ENCODE measurements around the gene ARFIP2.
"Not testable (repeated sequence)": the region's sequence is repeated elsewhere in the genome, so short reads cannot be mapped to it uniquely, and the experiment has no call there.

ARFIP2 gene, protein sequence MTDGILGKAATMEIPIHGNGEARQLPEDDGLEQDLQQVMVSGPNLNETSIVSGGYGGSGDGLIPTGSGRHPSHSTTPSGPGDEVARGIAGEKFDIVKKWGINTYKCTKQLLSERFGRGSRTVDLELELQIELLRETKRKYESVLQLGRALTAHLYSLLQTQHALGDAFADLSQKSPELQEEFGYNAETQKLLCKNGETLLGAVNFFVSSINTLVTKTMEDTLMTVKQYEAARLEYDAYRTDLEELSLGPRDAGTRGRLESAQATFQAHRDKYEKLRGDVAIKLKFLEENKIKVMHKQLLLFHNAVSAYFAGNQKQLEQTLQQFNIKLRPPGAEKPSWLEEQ

DNA sequence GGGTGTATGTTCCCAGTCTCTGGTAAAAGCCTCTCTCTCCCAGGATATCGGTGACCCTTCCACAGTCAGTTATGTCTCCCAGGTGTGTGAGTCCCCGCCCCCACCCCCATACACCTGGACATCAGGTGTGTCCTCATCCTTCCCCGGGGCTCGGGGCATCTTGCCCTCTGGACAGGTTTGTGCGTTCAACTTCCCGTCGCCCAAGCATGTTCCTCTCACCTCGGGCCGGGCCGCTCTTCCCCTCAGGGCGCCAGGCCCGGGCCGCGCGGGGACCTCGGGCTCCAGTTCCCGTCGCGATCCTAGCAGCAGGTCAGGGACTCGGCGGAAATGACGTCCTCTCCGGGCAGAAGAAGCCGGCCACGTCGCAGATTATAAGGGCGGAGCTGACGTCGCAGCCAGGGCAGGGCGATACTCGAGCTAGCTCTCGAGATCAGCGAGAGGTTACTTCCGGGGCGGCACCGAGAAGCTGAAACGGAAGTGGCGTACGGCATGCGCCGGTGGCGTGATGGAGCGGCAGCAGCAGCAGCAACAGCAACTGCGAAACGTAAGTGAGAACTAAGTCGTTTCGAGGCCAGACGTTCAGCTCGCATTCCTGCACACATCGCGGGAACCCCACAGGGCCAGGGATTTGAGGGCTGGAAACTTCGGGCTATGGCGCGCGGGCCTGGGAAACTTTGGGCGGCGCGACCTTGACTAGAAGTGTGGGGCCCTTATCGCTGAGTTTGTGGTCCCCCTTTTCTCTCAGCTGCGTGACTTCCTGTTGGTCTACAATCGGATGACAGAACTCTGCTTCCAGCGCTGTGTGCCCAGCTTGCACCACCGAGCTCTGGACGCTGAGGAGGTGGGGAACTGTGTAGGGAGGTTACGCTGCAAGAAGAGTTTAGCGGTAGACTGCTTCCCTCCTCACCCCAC lies at the start of gene ARFIP2, which contains the start of gene TIMM10B:
Gene ARFIP2 (minus strand): TSS at position 320 of the 912 bp plus-strand sequence. CDS start 910 bp downstream, outside the sequence.
Gene TIMM10B (plus strand): TSS at position 490 of the 912 bp plus-strand sequence. CDS start 16 bp downstream, at position 506.
- DNase-seq (ENCODE audit: low read depth): peak; percentile 99

- no peak for DNase-seq (ENCODE audit: low read depth)
Measured at GRCh38 chr11:6530848-6531247, 49.7 kb upstream of the ARFIP2 start.

DNA sequence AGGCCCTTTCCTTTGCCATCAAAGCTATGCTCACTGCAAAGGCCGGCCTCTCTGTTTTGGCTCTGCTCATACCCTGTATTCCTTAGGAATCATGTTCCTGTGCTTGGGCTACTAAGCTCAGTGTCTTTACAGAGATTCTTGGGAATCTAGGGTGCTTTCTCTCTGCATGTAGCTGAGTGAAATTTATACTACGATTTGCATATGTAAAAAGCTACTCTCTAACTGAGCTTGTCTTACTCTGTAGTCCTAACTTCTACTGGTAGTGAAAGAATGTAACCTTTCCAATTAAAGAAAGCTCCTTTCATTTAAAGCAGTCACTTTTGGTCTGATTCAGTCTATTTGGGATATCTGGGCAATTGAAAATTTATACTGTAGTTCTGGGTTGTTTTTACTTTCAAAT lies 48.1 kb upstream of the ARFIP2 start:
- DNase-seq (ENCODE audit: low read depth): no peak

DNA sequence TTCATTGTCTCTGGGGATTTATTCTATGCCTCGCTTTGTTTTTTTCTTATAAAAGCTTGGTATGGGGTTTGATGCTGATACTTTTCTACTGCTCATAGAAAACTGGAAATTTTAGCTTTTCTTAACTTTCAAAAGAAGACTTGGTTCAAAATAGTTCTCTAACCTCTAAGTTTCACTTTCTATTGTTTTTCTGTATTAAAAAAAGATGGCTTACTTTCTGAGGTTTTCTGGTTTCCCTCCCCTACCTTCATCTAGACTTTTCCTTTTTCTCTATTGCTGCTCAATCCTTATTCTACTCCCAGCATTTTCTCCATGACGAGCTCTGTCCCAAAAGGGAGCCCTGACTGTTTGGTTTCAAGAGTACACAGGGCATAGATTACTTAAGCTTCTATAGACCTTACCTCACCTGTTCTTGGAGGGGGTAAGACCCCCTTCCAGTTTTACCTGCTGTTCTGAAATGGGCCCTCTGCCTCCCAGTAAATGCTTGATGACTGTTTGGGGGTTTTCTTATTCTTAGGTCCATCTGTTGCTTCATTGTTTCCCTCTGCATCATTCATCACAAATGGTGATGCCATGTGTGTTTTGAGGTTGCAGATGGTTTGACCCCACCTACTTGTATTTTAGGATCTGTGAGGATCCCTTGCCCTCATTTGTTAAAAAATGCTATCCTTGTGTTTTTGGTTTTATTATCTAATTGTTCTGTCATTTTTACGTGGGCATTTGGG lies 45.4 kb upstream of the ARFIP2 start:
- DNase-seq (ENCODE audit: low read depth): no peak

- peak; percentile 78 for DNase-seq (ENCODE audit: low read depth)
Measured at GRCh38 chr11:6523253-6523652, 42.1 kb upstream of the ARFIP2 start.

DNA sequence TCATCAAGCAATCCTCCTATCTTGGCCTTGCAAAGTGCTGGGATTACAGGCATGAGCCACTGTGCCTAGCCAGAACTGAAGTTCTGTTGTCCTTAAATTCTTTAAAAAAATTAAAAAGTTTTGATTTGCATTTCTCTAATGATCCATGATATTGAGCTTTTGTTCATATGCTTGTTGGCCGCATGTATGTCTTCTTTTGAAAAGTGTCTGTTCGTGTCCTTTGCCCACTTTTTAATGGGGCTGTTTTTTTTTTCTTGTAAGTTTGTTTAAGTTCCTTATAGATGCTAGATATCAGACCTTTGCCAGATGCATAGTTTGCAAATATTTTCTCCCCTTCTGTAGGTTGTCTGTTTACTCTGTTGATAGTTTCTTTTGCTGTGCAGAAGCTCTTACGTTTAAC lies 40.8 kb upstream of the ARFIP2 start:
- DNase-seq (ENCODE audit: low read depth): not testable (repeated sequence)

DNA sequence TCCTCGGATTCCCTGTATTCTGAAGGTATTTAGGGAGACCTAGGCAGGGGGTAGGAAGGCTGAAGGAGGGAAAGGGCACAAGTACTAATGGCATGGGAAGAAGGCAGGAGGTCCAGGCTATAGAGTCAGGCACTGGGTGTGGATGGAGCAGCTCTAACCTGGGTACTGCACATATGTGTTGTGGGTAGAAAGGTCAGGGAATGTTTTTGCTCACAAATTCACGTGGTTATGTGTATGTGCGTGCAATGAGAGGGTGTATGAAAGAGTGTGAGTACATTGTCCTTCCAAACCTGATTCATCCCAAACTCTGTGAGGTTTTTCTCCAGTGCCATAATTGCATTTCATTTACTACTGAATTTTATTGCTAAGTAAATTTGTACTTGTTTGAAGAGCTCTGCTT lies 39.1 kb upstream of the ARFIP2 start:
- no peak for DNase-seq (ENCODE audit: low read depth)

- DNase-seq (ENCODE audit: low read depth): no peak
Measured at GRCh38 chr11:6516865-6517264, 35.7 kb upstream of the ARFIP2 start.

GRCh38 chr11:6505577-6506240 lies 24.6 kb upstream of the ARFIP2 start:
- peak; percentile 82 for DNase-seq (ENCODE audit: low read depth)

DNA sequence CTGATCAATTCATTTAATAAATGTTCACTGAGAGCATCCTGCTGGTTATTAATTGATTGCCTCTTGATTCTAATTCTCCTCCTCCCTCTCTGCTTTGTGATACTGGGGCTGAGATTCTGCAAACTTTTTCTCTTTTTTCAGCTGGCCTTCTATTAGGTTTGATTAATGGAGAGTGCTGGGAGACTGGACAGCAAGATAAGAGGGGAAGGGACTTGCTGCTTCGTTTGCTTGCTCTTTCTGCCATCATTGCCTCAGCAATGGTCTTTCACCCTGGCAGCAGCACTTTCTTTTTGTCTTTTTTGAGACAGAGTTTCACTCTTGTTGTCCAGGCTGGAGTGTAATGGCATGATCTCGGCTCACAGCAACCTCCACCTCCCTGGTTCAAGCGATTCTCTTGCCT lies 23.0 kb upstream of the ARFIP2 start:
- no peak for DNase-seq (ENCODE audit: low read depth)

DNA sequence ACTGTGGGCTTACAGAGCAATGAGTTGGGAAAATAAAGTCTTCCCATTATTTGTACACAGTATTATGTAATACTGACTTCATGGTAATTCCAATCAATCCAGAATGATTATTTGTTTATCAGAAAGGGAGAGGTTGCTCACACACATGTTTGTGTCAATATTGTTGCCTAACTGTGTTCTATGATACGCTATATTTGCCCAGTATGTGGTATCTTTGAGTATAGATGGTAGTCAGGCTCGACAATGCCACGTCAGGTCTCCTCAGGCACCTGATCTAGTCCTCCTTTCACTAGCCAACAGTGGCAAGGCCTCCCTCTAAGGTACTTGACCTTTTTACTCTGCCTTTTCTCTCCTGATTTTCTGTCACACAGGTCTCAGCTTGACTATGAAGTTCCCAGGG lies 21.3 kb upstream of the ARFIP2 start:
- DNase-seq (ENCODE audit: low read depth): no peak

GRCh38 chr11:6498544-6498943 lies 17.4 kb upstream of the ARFIP2 start:
- no peak for DNase-seq (ENCODE audit: low read depth)

DNA sequence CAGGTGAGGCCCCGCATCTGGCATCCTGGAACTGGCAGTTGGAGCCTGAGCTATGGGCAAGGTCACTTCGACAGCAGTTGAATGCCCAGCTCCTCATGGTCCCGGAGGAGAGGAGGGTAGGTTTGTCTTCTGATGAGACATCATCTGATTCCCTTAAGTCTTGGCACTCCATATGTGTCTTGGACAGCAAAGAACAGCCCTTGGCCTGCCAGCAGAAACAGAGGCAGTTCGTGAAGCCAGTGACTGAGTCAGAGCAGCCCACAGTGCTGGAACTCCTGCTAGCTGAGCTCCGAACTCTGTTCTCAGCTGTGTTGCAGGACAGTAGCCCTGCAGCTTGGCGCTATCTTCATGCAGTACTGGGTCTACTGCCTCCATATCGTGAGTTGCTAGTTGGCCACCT lies 17.0 kb upstream of the ARFIP2 start:
- DNase-seq (ENCODE audit: low read depth): no peak

DNA sequence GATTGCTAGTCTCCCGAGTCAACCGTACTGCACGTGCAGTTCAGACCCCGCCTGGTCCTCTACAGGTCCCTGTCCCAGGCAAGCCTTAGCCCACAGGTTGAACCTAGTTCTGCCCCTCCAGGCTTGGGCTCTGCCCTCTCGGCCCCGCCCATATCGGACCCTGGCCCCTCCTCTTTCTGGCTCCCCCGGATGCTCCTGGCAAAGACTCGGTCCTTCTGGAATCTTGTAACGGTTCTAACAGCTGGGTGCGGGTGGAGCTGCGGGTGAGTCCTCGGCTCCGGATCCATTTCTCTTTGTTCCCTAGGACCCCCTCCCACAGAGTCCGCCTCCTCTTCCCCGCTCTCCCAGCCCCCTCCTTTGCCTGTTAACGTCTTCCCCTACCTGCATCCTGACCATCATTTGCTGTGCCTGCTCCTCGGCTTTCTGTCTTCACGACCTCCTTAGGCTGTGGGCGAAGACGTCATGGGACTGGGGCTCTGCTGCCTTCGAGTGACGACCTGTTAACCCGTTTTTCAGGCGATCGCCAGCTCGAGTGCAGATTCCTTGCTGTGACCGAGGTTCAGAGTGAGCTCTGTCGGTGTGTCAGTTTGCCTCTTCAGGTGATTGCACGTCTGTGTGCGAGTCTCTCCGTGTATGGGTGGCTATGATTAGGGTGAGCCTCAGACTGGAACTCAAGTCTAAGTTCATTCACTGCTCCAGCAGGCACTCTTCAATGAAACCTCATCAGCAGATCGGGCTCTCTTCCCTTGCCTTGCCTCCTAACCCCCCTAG lies 16.1 kb upstream of the ARFIP2 start, which contains the start of gene DNHD1:
Gene DNHD1 (plus strand): TSS at position 212 of the 771 bp plus-strand sequence. CDS start 936 bp downstream, outside the sequence.
- DNase-seq (ENCODE audit: low read depth): peak; percentile 12

- DNase-seq (ENCODE audit: low read depth): no peak
Measured at GRCh38 chr11:6489306-6489705, 8.2 kb upstream of the ARFIP2 start.

DNA sequence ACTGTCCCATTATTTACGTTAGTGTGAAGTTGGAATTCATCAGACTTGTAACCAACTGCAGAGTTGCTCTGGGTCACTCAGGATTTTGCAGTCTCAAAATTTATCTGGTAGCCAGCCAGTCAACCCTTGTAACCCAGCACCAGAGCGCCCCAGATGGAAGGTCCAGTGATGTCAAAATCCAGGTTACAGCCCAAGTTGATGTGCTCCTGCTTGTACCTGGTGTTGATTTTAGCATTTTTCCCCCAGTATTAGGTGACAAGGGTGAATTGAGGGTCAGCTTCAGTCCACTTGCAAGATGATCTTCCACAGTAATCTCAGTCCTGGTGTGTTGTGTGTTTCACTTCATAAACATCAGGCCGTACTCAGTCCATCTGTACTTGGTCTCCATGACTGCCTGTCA lies 7.7 kb upstream of the ARFIP2 start:
- DNase-seq (ENCODE audit: low read depth): no peak

- DNase-seq (ENCODE audit: low read depth): no peak
Measured at GRCh38 chr11:6488342-6488741, 7.2 kb upstream of the ARFIP2 start.

GRCh38 chr11:6486938-6487337 lies 5.8 kb upstream of the ARFIP2 start:
- DNase-seq (ENCODE audit: low read depth): no peak

GRCh38 chr11:6486256-6486655 lies 5.1 kb upstream of the ARFIP2 start:
- DNase-seq (ENCODE audit: low read depth): no peak

- DNase-seq (ENCODE audit: low read depth): no peak
Measured at GRCh38 chr11:6485661-6486060, 4.5 kb upstream of the ARFIP2 start.

- DNase-seq (ENCODE audit: low read depth): no peak
Measured at GRCh38 chr11:6483015-6483414, 1.9 kb upstream of the ARFIP2 start.
